GM20000 (cell line): Measurements from ENCODE around the gene EFNA5.

ENCODE experiments used
- DNase-seq: peaks from one replicate; pipeline ENCODE4 v3.0.0; 2012; ENCODE audit warnings: low spot score
- CTCF ChIP-seq: IDR thresholded peaks from 2 replicates; pipeline ENCODE4 v1.5.1; 2012; ENCODE audit warnings: mild to moderate bottlenecking, control low read depth; ENCODE audit errors: extremely low read depth, missing control alignments

EFNA5 gene

GRCh38 chr5:107670932-107671741, at the start of gene EFNA5:
EFNA5 (minus strand) TSS chr5:107670937.
- no peak for TF ChIP-seq CTCF
- peak; percentile 63 for DNase-seq

- TF ChIP-seq CTCF = no peak
- no peak for DNase-seq
Observed at GRCh38 chr5:107719034-107719606, 48.4 kb upstream of the EFNA5 start.

- no peak for TF ChIP-seq CTCF
- DNase-seq = no peak
Observed at GRCh38 chr5:107717816-107718215, 47.1 kb upstream of the EFNA5 start.

GRCh38 chr5:107713228-107713627, 42.5 kb upstream of the EFNA5 start:
- no peak for TF ChIP-seq CTCF
- DNase-seq = no peak

- no peak for DNase-seq
- no peak for TF ChIP-seq CTCF
Observed at GRCh38 chr5:107712359-107712870, 41.7 kb upstream of the EFNA5 start.

- TF ChIP-seq CTCF = no peak
- no peak for DNase-seq
Observed at GRCh38 chr5:107705402-107706014, 34.8 kb upstream of the EFNA5 start.
